Erythroblast (primary cell): ENCODE data around the gene MPO.

Source experiments
- DNase-seq, 2 experiments: peaks; one replicate each; lab custom pipeline; 2025; lab: John Stamatoyannopoulos, UW
- GATA1 ChIP-seq: IDR thresholded peaks from 2 replicates; pipeline ENCODE4 v1.6.1; 2011; ENCODE audit warnings: low read depth, mild to moderate bottlenecking, control low read depth, low read length, moderate library complexity
- POLR2A ChIP-seq: IDR thresholded peaks from 2 replicates; pipeline ENCODE4 v1.6.1; 2011; ENCODE audit warnings: mild to moderate bottlenecking, low read length

Gene MPO

GRCh38 chr17:58306131-58306951 lies 25.6 kb upstream of the MPO start:
- no peak for TF ChIP-seq GATA1
- no peak for DNase-seq

GRCh38 chr17:58305626-58306025 lies 24.9 kb upstream of the MPO start:
- no peak for TF ChIP-seq POLR2A
- TF ChIP-seq GATA1: no peak
- DNase-seq: no peak

GRCh38 chr17:58304750-58305486 lies 24.2 kb upstream of the MPO start:
- no peak for DNase-seq
- TF ChIP-seq GATA1 (no peak), POLR2A (no peak)

GRCh38 chr17:58303971-58304749 lies 23.4 kb upstream of the MPO start:
- DNase-seq: peak; percentile 73 to 75

GRCh38 chr17:58302919-58303585 lies 22.3 kb upstream of the MPO start:
- TF ChIP-seq GATA1: no peak
- TF ChIP-seq POLR2A: no peak
- no peak for DNase-seq

More at GRCh38 chr17:58303971-58304749, 23.4 kb upstream of the MPO start:
- TF ChIP-seq POLR2A (no peak), GATA1 (no peak)

- DNase-seq: no peak
- TF ChIP-seq POLR2A: no peak
- no peak for TF ChIP-seq GATA1
Measured at GRCh38 chr17:58302171-58302918, 21.6 kb upstream of the MPO start.

- DNase-seq: no peak
- TF ChIP-seq POLR2A (no peak), GATA1 (no peak)
Measured at GRCh38 chr17:58301504-58302150, 20.9 kb upstream of the MPO start.

GRCh38 chr17:58300336-58300735 lies 19.6 kb upstream of the MPO start:
- no peak for TF ChIP-seq POLR2A
- no peak for TF ChIP-seq GATA1
- DNase-seq: no peak

- DNase-seq: no peak
- TF ChIP-seq GATA1: no peak
- no peak for TF ChIP-seq POLR2A
Measured at GRCh38 chr17:58294034-58294433, 13.3 kb upstream of the MPO start.

- TF ChIP-seq POLR2A (no peak), GATA1 (no peak)
- DNase-seq: no peak
Measured at GRCh38 chr17:58291246-58291645, 10.5 kb upstream of the MPO start.

- TF ChIP-seq POLR2A (no peak), GATA1 (no peak)
- DNase-seq: peak in 1 of 2 experiments; percentile 10
Measured at GRCh38 chr17:58289869-58290268, 9.1 kb upstream of the MPO start.

- peak in 1 of 2 experiments; percentile 14 for DNase-seq
- TF ChIP-seq POLR2A (no peak), GATA1 (no peak)
Measured at GRCh38 chr17:58285422-58285810, 4.7 kb upstream of the MPO start.
